ENCODE data around the gene NMT1. TPM values are rescaled to one million over a fixed set of nuclear protein-coding genes. Genes with fewer than 3 reads are reported as not detected.
"Not testable (repeated sequence)": the region's sequence is repeated elsewhere in the genome, so short reads cannot be mapped to it uniquely, and the experiment has no call there.

NMT1 gene
- total RNA-seq, 1 experiment from 2014 or later, result 103 TPM

DNA sequence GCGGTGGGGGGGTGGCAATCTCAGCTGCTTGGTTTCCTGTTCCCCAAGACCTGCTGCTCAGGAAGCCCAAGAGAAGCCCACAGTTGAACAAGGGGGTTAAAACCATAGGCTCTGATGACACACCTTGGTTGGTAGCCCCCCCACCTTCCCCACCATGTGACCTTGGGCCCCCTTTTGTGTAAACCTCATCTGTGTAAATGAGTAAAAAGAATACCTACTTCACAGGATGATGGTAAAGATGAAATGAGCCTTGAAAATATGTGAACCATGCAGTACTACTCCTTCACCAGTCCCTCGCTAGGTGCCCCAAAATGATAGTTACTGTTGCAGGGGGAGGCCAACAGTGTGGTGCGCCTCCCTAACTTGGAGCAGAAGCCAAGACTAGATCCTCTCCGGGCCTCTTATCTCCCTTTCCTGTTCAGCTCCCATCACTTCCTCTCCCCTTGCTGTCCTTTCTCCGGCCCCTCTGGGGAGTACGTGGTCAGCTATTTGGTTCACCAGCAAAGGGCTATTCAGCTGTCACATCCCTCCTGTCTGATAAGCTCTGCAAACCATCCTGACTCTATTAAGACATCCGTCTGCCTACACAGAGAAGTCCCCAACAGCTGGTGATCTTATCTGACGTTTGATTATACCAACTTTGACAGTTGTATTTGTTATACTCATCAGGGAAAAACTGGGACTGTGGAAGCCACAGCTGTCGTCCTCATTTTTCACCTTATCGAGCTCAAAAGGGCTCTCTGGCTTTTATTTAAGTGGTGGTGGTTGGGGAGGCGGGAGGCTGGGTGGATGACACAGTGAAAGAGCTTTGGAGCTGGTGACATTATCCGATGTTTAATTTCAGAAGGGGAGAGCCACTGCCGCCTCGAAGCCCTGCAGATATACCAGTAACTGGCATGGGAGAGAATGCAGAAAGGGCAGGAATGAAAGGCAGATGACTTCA, 29.6 kb upstream of the NMT1 start:
- peaks cover 39% of the 10 kb centered on the region for H3K36me3 ChIP-seq

DNA sequence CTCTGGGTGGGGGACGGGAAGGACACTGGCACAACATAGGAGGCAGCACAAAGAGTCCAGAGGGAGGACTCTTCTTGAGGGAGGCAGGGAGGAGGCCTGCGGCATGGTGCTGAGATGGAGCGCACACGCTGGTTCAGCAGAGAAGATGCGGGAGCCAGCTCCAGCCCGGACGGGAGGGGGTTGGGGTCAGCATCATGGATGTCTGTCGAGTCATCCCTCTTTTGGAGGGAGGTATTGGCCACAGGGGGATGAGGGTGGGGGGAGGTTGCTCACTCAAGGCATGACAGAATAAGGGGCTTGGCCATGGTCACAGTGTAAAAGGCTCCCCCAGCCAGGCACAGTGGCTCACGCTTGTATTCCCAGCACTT, 29.0 kb upstream of the NMT1 start:
- H3K4me3 ChIP-seq, result no peak overlapping the region
- no peak for DNase-seq
- no peaks in the 10 kb centered on the region for H3K27me3 ChIP-seq
- no peaks in the 10 kb centered on the region for H3K9me3 ChIP-seq
- peaks cover 34% of the 10 kb centered on the region for H3K36me3 ChIP-seq

More for the DNA sequence above, 29.6 kb upstream of the NMT1 start:
- Histone ChIP-seq H3K9me3 (no peaks in the 10 kb centered on the region), H3K4me3 (no peak overlapping the region), H3K27me3 (no peaks in the 10 kb centered on the region)
- DNase-seq, result no peak

DNA sequence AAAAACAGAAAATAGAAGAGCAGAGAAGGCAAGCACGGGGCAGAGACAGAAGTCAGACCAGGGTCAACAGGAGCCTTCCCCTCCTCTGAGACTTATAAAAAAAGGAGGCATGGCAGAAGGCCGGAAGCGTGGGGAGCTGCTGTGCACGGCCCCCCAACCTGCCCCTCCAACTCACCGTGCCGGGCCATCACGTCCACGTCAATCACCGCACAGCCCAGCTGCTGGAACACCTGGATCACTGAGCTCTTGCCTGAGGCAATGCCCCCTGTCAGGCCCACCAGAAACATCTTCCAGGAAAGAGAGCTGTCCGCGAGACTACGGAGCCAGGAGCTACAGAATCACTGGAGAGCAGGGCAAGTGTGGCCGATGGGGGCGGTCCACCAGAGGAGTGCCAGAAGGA, 26.5 kb upstream of the NMT1 start:
- H3K9me3 ChIP-seq, result no peaks in the 10 kb centered on the region
- H3K27me3 ChIP-seq, result no peaks in the 10 kb centered on the region
- H3K36me3 ChIP-seq, result peaks cover 26% of the 10 kb centered on the region
- H3K4me3 ChIP-seq, result no peak overlapping the region
- DNase-seq, result no peak

DNA sequence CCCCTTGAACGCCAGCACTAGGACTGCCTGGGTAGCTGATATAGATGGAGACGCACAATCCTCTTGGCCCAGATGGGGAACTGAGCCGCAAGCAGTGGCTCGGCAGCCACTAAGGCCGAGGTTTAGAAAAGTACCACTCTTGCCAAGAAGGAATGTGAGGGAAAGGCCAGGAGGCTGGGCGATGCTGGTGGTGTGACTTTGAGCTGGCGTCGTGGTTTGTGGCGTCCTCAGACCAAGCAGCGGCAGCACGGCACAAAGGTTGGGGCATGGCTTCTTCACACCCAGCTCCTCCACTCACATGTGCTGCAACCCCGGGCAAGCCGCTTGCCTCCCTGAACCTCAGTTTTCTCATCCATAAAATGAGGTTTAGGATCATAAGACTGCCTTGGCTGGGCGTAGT, 25.3 kb upstream of the NMT1 start:
- Histone ChIP-seq H3K9me3 (no peaks in the 10 kb centered on the region), H3K36me3 (peaks cover 20% of the 10 kb centered on the region), H3K27me3 (no peaks in the 10 kb centered on the region), H3K4me3 (no peak overlapping the region)
- no peak for DNase-seq

- no peaks in the 10 kb centered on the region for H3K9me3 ChIP-seq
- no peak overlapping the region for H3K4me3 ChIP-seq
Observed at GRCh38 chr17:45036691-45037090, 24.4 kb upstream of the NMT1 start.

GRCh38 chr17:45038728-45039634, 22.1 kb upstream of the NMT1 start:
- Histone ChIP-seq H3K9me3 (no peaks in the 10 kb centered on the region), H3K36me3 (peaks cover 5% of the 10 kb centered on the region), H3K27me3 (no peaks in the 10 kb centered on the region), H3K4me3 (no peak overlapping the region)
- DNase-seq, result no peak

More at GRCh38 chr17:45036691-45037090, 24.4 kb upstream of the NMT1 start:
- H3K36me3 ChIP-seq, result peaks cover 14% of the 10 kb centered on the region
- no peaks in the 10 kb centered on the region for H3K27me3 ChIP-seq
- DNase-seq, result no peak

- H3K36me3 ChIP-seq, result peaks cover 10% of the 10 kb centered on the region
- DNase-seq, result no peak
- no peaks in the 10 kb centered on the region for H3K27me3 ChIP-seq
- no peak overlapping the region for H3K4me3 ChIP-seq
- H3K9me3 ChIP-seq, result no peaks in the 10 kb centered on the region
Observed at GRCh38 chr17:45040459-45040858, 20.7 kb upstream of the NMT1 start.

DNA sequence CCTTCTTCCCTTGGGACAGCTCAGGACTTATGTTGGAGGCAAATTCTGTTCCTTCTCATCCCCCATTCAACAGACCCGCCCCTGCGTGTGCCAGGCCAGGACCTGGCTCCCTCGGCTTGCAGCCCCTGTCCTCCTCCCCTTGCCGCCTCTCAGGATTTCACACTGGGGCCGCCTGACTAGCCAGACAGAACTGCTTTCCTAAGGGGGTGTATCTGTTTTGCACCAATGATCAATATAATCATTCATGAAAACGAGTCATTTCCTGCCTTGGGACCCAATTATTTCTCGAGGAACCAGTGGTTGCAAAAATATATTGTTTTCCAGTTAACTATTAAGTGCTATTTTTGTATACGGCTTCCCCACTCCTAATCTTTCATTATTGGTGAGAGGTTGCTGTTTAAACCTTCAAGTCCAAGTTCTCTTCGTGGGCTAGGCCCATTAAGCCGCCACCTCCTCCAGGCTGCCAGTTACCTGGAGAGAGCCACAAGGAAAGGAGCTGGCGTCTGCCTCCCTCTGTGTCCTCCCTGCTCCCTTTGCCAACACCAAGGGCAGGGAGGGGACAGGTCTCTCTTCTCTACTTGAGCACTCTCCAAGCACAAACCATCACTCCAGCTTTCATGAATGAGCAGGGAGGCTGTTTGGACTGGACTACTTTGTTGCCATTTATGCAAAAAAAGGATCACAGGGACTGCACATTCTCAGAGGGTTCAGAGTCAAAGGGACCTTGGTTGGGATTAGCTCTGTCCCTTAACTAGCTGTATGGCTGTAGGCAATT, 18.6 kb upstream of the NMT1 start:
- H3K27me3 ChIP-seq, result no peaks in the 10 kb centered on the region
- no peak for DNase-seq
- H3K36me3 ChIP-seq, result peaks cover 8% of the 10 kb centered on the region
- H3K9me3 ChIP-seq, result no peaks in the 10 kb centered on the region
- no peak overlapping the region for H3K4me3 ChIP-seq

DNA sequence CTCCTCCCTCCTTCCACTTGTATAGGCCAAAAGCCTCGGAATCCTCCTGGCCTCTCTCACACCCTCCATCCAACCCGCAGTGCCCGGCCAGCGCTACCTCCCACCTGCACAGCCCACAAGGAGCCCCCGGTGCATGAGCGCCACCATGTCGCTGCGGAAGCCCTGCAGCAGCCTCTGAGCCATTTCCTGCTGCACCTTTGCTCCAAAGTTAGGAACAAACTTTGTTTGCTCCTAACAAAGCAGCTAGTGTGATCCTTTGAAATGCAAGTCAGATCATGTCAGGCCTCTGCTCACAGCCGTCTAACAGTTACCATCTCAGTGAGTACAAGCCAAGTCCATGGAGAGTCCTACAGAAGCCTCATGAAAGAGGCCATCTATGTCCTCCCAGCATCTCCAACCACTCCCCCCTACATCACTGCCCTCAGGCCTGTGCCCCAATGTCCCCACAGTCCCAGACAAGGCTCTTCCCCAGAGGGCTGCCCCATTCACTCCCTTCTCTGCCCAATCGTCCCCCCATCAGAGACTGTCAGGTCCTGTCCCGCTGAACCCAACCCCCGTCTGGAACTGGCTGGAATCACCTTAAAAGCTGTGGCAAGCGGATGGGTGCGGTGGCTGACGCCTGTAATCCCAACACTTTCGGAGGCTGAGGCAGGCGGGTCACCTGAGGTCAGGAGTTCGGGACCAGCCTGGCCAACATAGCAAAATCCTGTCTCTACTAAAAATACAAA, 17.1 kb upstream of the NMT1 start:
- H3K36me3 ChIP-seq, result peaks cover 17% of the 10 kb centered on the region
- H3K9me3 ChIP-seq, result no peaks in the 10 kb centered on the region
- no peak overlapping the region for H3K4me3 ChIP-seq
- DNase-seq, result no peak
- no peaks in the 10 kb centered on the region for H3K27me3 ChIP-seq

DNA sequence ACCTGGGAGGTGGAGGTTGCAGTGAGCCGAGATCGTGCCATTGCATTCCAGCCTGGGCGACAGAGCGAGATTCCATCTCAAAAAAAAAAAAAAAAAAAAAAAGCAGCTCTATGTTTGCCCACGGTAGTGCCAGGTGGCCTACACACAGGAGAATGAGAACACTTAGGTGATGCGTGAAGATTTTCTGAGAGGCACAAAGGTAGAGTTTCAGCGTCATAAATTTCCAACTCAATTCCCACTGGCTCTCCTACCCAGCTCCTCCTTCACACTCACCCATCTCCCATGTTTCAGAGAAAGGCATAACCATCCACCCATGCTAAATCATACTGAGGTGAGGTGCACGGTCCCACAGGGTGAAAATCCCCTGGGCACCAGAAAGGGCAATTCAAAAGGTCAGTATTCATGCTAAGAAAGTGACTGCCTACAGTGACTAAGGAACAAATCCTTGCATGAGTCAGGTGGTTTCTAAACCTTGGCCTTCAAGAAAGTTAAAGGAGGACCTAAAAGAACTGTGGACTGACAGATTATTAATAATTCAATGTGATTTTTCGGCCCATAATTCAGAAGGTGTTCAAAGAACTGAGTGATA, 14.5 kb upstream of the NMT1 start:
- H3K27me3 ChIP-seq, result no peaks in the 10 kb centered on the region
- DNase-seq, result no peak
- H3K36me3 ChIP-seq, result peaks cover 22% of the 10 kb centered on the region
- no peak overlapping the region for H3K4me3 ChIP-seq
- H3K9me3 ChIP-seq, result no peaks in the 10 kb centered on the region

DNA sequence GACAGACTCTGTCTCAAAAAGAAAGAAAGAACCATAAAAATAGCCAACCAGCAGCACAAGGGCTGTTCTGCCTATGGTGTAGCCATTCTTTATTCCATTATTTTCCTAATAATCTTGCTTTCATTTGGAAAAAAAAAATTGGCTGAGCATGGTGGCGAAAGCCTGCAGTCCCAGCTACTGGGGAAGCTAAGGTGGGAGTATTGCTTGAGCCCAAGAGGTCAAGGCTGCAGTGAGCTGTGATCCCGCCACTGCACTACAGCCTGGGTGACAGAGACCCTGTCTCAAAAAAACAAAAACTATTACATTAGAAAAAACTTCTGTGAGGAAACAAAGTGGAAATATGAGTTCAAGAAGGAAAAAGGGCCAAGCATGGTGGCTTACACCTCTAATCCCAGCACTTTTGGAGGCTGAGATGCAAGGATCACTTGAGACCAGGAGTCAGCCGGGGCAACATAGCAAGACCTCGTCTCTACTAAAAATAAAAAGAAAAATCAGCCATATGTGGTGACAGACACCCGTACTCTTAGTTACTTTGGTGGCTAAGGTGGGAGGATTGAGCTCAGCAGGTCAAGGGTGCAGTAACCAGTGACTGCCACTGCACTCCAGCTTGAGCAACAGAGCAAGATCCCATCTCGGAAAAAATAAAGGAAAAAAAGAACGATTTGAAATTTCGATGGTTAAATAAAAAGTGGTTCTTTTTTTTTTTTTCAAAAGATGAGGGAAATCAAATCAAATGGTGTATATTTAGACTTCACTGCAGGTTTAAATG, 12.1 kb upstream of the NMT1 start:
- Histone ChIP-seq H3K9me3 (no peaks in the 10 kb centered on the region), H3K36me3 (peaks cover 25% of the 10 kb centered on the region)
- no peak for DNase-seq

GRCh38 chr17:45050481-45051059, 10.5 kb upstream of the NMT1 start:
- Histone ChIP-seq H3K36me3 (peaks cover 18% of the 10 kb centered on the region), H3K9me3 (no peaks in the 10 kb centered on the region), H3K27me3 (no peaks in the 10 kb centered on the region), H3K4me3 (peak overlapping the region; percentile 70)
- DNase-seq, result peak; percentile 57

More for the DNA sequence above, 12.1 kb upstream of the NMT1 start:
- Histone ChIP-seq H3K4me3 (no peak overlapping the region), H3K27me3 (no peaks in the 10 kb centered on the region)

DNA sequence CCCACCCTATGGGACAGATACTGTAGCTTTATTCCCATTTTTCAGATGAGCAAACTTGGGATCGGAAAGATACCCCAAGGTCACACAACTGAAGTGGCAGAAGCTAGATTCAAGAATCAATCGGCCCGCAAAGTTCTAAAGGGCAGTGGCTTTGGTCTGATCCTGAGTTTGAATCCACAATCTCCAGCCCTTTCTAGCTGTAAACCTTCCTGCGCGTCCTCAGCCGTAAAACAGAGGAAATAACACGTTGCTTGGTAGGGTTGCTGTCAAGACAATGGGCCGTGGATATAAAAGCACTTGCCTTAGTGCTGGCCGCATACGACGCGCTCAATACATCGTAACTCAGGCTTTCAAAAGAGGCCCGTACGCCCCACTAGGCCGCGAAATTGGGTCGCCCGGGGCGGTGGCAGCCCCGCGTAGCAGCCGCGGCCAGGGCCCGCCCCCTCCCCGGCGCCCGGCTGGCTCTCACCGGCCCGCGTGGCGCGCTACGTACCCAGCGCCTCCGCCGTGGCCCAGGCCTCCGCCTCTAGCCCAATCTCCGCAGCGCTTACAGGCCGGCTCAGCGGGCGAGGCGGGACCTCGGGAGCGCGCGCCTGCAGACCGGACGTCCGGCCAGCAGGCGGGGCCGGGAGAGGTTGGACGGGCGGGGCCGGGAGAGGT, 9.9 kb upstream of the NMT1 start, which contains the start of gene DCAKD:
DCAKD (minus strand) TSS at position 573 of the 660 bp plus-strand sequence. CDS start 16,747 bp downstream, outside the sequence.
- H3K27me3 ChIP-seq, result no peaks in the 10 kb centered on the region
- H3K4me3 ChIP-seq, result peak within 1 kb of the TSS; percentile 70
- peaks cover 18% of the 10 kb centered on the region for H3K36me3 ChIP-seq
- DNase-seq, result peak; percentile 99
- no peaks in the 10 kb centered on the region for H3K9me3 ChIP-seq

GRCh38 chr17:45051720-45052051, 9.4 kb upstream of the NMT1 start:
- peaks cover 18% of the 10 kb centered on the region for H3K36me3 ChIP-seq
- H3K9me3 ChIP-seq, H3K27me3 ChIP-seq, DNase-seq: not testable (repeated sequence)
- peak overlapping the region; percentile 67 for H3K4me3 ChIP-seq

Data from MG63 (cell line).